ENCODE results near the gene APELA. TPM values are rescaled to one million over a fixed set of nuclear protein-coding genes. Genes with fewer than 3 reads are reported as not detected.

APELA gene
- total RNA-seq, 1 experiment from 2014 or later: not detected

GRCh38 chr4:164946810-164947209 lies 69.8 kb downstream of the APELA start:
- BruUV-seq (replicated peaks): no TSS peak
- no peaks in the 10 kb centered on the region for H3K36me3 ChIP-seq (ENCODE audit: control insufficient read depth, insufficient read depth, low read length)
- in situ Hi-C loops (cut with HindIII; ENCODE audit: low pct_unique_long_range_greater_than_20kb, low sequenced_read_pairs) (no loop called here), intact Hi-C loops (cut with micrococcal nuclease; ENCODE audit: unreplicated experiment) (no loop called here)
- H3K9me3 ChIP-seq (ENCODE audit: control insufficient read depth, insufficient read depth, low read depth, low read length): no peaks in the 10 kb centered on the region
- ATAC-seq (no peak), DNase-seq (ENCODE audit: low read depth, low spot score) (no peak)
- POLR2A ChIA-PET: no interaction called here
- no peaks in the 10 kb centered on the region for H3K4me1 ChIP-seq (ENCODE audit: control insufficient read depth, insufficient read depth, low read length)
- no peak for TF ChIP-seq TCF7L2 (IDR thresholded peaks at IDR 0.05; ENCODE audit: low read depth, low read length)
- TF ChIP-seq REST (IDR thresholded peaks at IDR 0.05; ENCODE audit: insufficient read depth in 1 of 2, low read depth in 2 of 2, low read length in 1 of 2): no peak
- TF ChIP-seq POLR2AphosphoS5 (IDR thresholded peaks at IDR 0.05; ENCODE audit: low read depth, low read length): no peak
- CTCF ChIA-PET: no interaction called here
- no peak overlapping the region for H3K27ac ChIP-seq (ENCODE audit: low read length)
- H3K4me3 ChIP-seq (ENCODE audit: low read depth in 2 of 2, low read length in 2 of 2): no peak overlapping the region
- no peaks in the 10 kb centered on the region for H3K27me3 ChIP-seq (ENCODE audit: control insufficient read depth, insufficient read depth, low read length)

Other genes with a start within 250 kb of the APELA start
- not detected for gene SMIM31, start 123.0 kb upstream of the APELA start, total RNA-seq (2021; ENCODE audit: unreplicated experiment)
- gene TRIM61, start 100.5 kb downstream of the APELA start, total RNA-seq (2021; ENCODE audit: unreplicated experiment): not detected
- not detected for gene TRIM60, start 154.8 kb downstream of the APELA start, total RNA-seq (2021; ENCODE audit: unreplicated experiment)
- not detected for gene TRIM75, start 176.7 kb downstream of the APELA start, total RNA-seq (2021; ENCODE audit: unreplicated experiment)
- gene TMEM192, start 235.7 kb downstream of the APELA start, total RNA-seq (2021; ENCODE audit: unreplicated experiment): 7.2 TPM